ENCODE data around the gene EXPH5.

DNA sequence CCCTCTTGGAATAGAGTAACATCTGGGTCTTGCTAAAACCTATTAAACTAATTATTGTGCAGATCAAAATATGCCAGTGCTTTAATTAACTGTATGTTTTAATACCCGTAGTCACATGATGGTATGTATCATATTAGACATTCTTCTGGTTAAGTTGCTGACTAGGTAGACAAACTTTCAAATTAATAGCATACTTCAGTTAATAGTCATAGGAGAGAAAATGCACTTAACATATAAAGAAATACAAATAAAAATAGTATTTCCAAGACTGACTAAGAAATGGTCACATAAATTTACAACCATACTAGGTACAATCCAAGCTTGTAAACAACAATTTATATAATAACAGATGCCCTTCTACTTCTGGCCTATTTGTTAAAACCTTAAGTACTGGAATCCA is 7.6 kb upstream of the EXPH5 start:
- TF ChIP-seq, protein P1, sequence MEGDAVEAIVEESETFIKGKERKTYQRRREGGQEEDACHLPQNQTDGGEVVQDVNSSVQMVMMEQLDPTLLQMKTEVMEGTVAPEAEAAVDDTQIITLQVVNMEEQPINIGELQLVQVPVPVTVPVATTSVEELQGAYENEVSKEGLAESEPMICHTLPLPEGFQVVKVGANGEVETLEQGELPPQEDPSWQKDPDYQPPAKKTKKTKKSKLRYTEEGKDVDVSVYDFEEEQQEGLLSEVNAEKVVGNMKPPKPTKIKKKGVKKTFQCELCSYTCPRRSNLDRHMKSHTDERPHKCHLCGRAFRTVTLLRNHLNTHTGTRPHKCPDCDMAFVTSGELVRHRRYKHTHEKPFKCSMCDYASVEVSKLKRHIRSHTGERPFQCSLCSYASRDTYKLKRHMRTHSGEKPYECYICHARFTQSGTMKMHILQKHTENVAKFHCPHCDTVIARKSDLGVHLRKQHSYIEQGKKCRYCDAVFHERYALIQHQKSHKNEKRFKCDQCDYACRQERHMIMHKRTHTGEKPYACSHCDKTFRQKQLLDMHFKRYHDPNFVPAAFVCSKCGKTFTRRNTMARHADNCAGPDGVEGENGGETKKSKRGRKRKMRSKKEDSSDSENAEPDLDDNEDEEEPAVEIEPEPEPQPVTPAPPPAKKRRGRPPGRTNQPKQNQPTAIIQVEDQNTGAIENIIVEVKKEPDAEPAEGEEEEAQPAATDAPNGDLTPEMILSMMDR (IDR thresholded peaks at IDR 0.05), result no peak
- no peak for TF ChIP-seq POLR2A (IDR thresholded peaks at IDR 0.05)
